Measurements from ENCODE around the gene NEURL4.

NEURL4 gene

GRCh38 chr17:7321466-7321865, 7.7 kb downstream of the NEURL4 start:
- DNase-seq: no peak

GRCh38 chr17:7318121-7318860, 10.8 kb downstream of the NEURL4 start:
- no peak for DNase-seq

GRCh38 chr17:7317161-7317803, 11.9 kb downstream of the NEURL4 start:
- no peak for DNase-seq

GRCh38 chr17:7315570-7316235, 13.4 kb downstream of the NEURL4 start:
- DNase-seq: no peak

- DNase-seq: peak; percentile 67 to 83
Observed at GRCh38 chr17:7314719-7315569, 14.2 kb downstream of the NEURL4 start, which contains the start of gene GPS2. TSS of gene GPS2 (minus strand) at chr17:7315360. CDS start at chr17:7315052, 308 bp downstream.

GRCh38 chr17:7313890-7314718, 15.0 kb downstream of the NEURL4 start:
- no peak for DNase-seq

- no peak for DNase-seq
Observed at GRCh38 chr17:7313088-7313889, 15.8 kb downstream of the NEURL4 start.

GRCh38 chr17:7312432-7313087, 16.6 kb downstream of the NEURL4 start:
- no peak for DNase-seq

- no peak for DNase-seq
Observed at GRCh38 chr17:7311110-7311705, 17.9 kb downstream of the NEURL4 start.

- DNase-seq: no peak
Observed at GRCh38 chr17:7309628-7310027, 19.5 kb downstream of the NEURL4 start.

GRCh38 chr17:7308625-7309433, 20.3 kb downstream of the NEURL4 start:
- DNase-seq: peak; percentile 42 to 70

- peak in 1 of 2 experiments; percentile 57 for DNase-seq
Observed at GRCh38 chr17:7307686-7308624, 21.2 kb downstream of the NEURL4 start.

- peak; percentile 99 to 100 for DNase-seq
Observed at GRCh38 chr17:7306911-7307685, 22.0 kb downstream of the NEURL4 start, which contains the start of gene EIF5A. TSS of gene EIF5A (plus strand) at chr17:7307628. CDS start at chr17:7309636, 2,008 bp downstream.

- DNase-seq: no peak
Observed at GRCh38 chr17:7304179-7304578, 25.0 kb downstream of the NEURL4 start.

- peak; percentile 28 to 84 for DNase-seq
Observed at GRCh38 chr17:7296189-7296861, 32.8 kb downstream of the NEURL4 start.
